B cell (primary cell): ENCODE results near the gene IMMP2L. TPM values are rescaled to one million over a fixed set of nuclear protein-coding genes. Genes with fewer than 3 reads are reported as not detected.

Source experiments
- ATAC-seq: fragments of 200-7000 bp; cut with Tn5 transposase; one replicate; pipeline ENCODE4 v1.10.0; 2021; ENCODE audit warnings: low read depth, mild to moderate bottlenecking, moderate number of reproducible peaks, moderate library complexity
- CTCF ChIA-PET: fragments of 350-600 bp; sonication (Branson Sonifier 250); formaldehyde crosslinking; loops from one replicate; lab custom pipeline; 2021; ENCODE audit warnings: antibody characterized with exemption, inconsistent platforms; lab: Charles Lee
- POLR2A ChIA-PET: fragments of 350-600 bp; sonication (Branson Sonifier 250); formaldehyde crosslinking; loops from one replicate; lab custom pipeline; 2021; ENCODE audit warnings: antibody characterized with exemption; lab: Charles Lee
- DNase-seq: peaks from one replicate; pipeline ENCODE4 v3.0.0; 2013
- H2AFZ ChIP-seq: 2 replicates; pipeline ENCODE4 v1.6.1; 2012; ENCODE audit warnings: mild to moderate bottlenecking, low read depth, low read length; ENCODE audit not compliant: insufficient read depth, poor library complexity, severe bottlenecking
- H3K27ac ChIP-seq, 2 donors: 1 replicate in 1 of 2; 2 replicates in 1 of 2; pipeline ENCODE4 v1.5.1; 2012 to 2013; ENCODE audit warnings: low read length in 2 of 2, mild to moderate bottlenecking in 2 of 2, moderate library complexity in 1 of 2
- H3K27me3 ChIP-seq, 4 experiments: fragments of 200-600 bp in 1 of 4; sonication (generic) in 1 of 4; replicated peaks in 1 of 4; 1 replicate in 2 of 4; 2 replicates in 2 of 4; pipeline versions ENCODE4 v1.6.1 to v1.7.0; 2013 to 2016; ENCODE audit warnings: low read length in 3 of 4, mild to moderate bottlenecking in 2 of 4, mixed read lengths in 1 of 4, moderate library complexity in 1 of 4; ENCODE audit not compliant: insufficient read depth in 4 of 4, control insufficient read depth in 3 of 4; ENCODE audit errors: control extremely low read depth in 1 of 4
- H3K36me3 ChIP-seq, 2 experiments: replicated peaks in 1 of 2; 1 replicate in 1 of 2; 2 replicates in 1 of 2; pipeline versions ENCODE4 v1.6.1 to v1.7.1; 2013; ENCODE audit warnings: low read length in 1 of 2; ENCODE audit not compliant: insufficient read depth in 2 of 2, control insufficient read depth in 1 of 2; ENCODE audit errors: control extremely low read depth in 1 of 2, extremely low read depth in 1 of 2
- H3K4me1 ChIP-seq, 2 donors: fragments of 200-600 bp in 1 of 2; sonication (generic) in 1 of 2; 1 replicate in 1 of 2; 2 replicates in 1 of 2; pipeline versions ENCODE4 v1.5.1 to v1.6.1; 2013 to 2017; ENCODE audit warnings: low read length in 2 of 2; ENCODE audit not compliant: control insufficient read depth in 2 of 2, insufficient read depth in 2 of 2
- H3K4me2 ChIP-seq: replicated peaks from 2 replicates; pipeline ENCODE3; 2012; ENCODE audit warnings: mild to moderate bottlenecking, low read depth, low read length; ENCODE audit not compliant: poor library complexity, severe bottlenecking
- H3K4me3 ChIP-seq, 5 experiments: fragments of 200-600 bp in 1 of 5; sonication (generic) in 1 of 5; 1 replicate in 3 of 5; 2 replicates in 2 of 5; pipeline versions ENCODE4 v1.5.1 to v1.7.0; 2011 to 2016; ENCODE audit warnings: low read length in 4 of 5, mild to moderate bottlenecking in 4 of 5, low read depth in 2 of 5, control low read depth in 1 of 5, moderate library complexity in 1 of 5; ENCODE audit not compliant: insufficient read depth in 1 of 5; ENCODE audit errors: control extremely low read depth in 1 of 5, extremely low read depth in 1 of 5
- H3K79me2 ChIP-seq: fragments of 200-600 bp; sonication (generic); one replicate; pipeline ENCODE4 v1.6.0; 2016; ENCODE audit warnings: low read length; ENCODE audit not compliant: control insufficient read depth, insufficient read depth
- H3K9ac ChIP-seq: fragments of 200-600 bp; sonication (generic); 2 replicates; pipeline ENCODE4 v1.6.1; 2017; ENCODE audit warnings: mild to moderate bottlenecking, low read length, moderate library complexity
- H3K9me3 ChIP-seq, 3 donors: one replicate each; pipeline versions ENCODE4 v1.6.1 to v1.7.1; 2013; ENCODE audit warnings: low read length in 2 of 3; ENCODE audit not compliant: control insufficient read depth in 2 of 3, insufficient read depth in 1 of 3; ENCODE audit errors: control extremely low read depth in 1 of 3
- H4K20me1 ChIP-seq: 2 replicates; pipeline ENCODE4 v1.6.0; 2012; ENCODE audit warnings: mild to moderate bottlenecking, low read length; ENCODE audit not compliant: insufficient read depth, control insufficient read depth, poor library complexity, severe bottlenecking
- H3K27ac Mint-ChIP-seq: one replicate; pipeline ENCODE4 v1.8.0; 2021; ENCODE audit warnings: mixed read lengths
- H3K27me3 Mint-ChIP-seq: one replicate; pipeline ENCODE4 v1.8.0; 2021; ENCODE audit warnings: mixed read lengths
- H3K4me1 Mint-ChIP-seq: one replicate; pipeline ENCODE4 v1.8.0; 2021; ENCODE audit warnings: mixed read lengths
- H3K4me3 Mint-ChIP-seq: one replicate; pipeline ENCODE4 v1.8.0; 2021; ENCODE audit warnings: mixed read lengths
- H3K9me3 Mint-ChIP-seq: one replicate; pipeline ENCODE4 v1.8.0; 2022; ENCODE audit warnings: mixed read lengths; ENCODE audit not compliant: insufficient read depth
- CTCF ChIP-seq: fragments of 200-600 bp; IDR thresholded peaks from one replicate; pipeline ENCODE4 v1.8.0; 2022; ENCODE audit warnings: antibody characterized with exemption, mild to moderate bottlenecking
- EZH2 ChIP-seq: IDR thresholded peaks from 2 replicates; pipeline ENCODE4 v1.6.1; 2012; ENCODE audit warnings: borderline replicate concordance, low read depth, mild to moderate bottlenecking, moderate library complexity, low read length; ENCODE audit not compliant: insufficient read depth, poor library complexity, severe bottlenecking
- WGBS: methylation state at CpG from one replicate; pipeline ENCODE4 v1.1.5; 2013; ENCODE audit warnings: missing lambda C conversion rate; ENCODE audit not compliant: insufficient coverage; 5-methylcytosine and 5-hydroxymethylcytosine counted together
- intact Hi-C: fragments of 100-400 bp; cut with micrococcal nuclease; formaldehyde crosslinking; loops from one replicate; pipeline ENCODE4 v1.10.0; 2022
- polyA plus RNA-seq: library from polyadenylated mRNA; depleted of rRNA; stranded (reverse); fragments of >200 nt; gene quantifications from 2 replicates; pipeline ENCODE4 v1.2.3, GENCODE V29; 2012
- total RNA-seq, 2 donors: library from RNA; stranded (reverse); fragments of 120-200 nt in 1 of 2; gene quantifications; 1 replicate in 1 of 2; 2 replicates in 1 of 2; pipeline versions ENCODE4 v1.2.3 to v1.2.4, GENCODE V29; 2013 to 2022

Gene IMMP2L
- total and polyA plus RNA-seq, 2 donors (not counting 1 experiment from before 2014, with no cell fraction given) = 3.8 to 34.2 TPM

- H4K20me1 ChIP-seq = no peaks in the 10 kb centered on the region
- Mint-ChIP-seq H3K4me3 (no peak overlapping the region), H3K4me1 (no peaks in the 10 kb centered on the region), H3K27ac (no peak overlapping the region), H3K27me3 (no peaks in the 10 kb centered on the region), H3K9me3 (no peaks in the 10 kb centered on the region)
- no peak overlapping the region for H3K27ac ChIP-seq
- no peaks in the 10 kb centered on the region for H3K79me2 ChIP-seq
- ChIA-PET POLR2A (no interaction called here), CTCF (no interaction called here)
- H3K36me3 ChIP-seq = no peaks in the 10 kb centered on the region
- no peaks in the 10 kb centered on the region for H3K4me1 ChIP-seq
- no peaks in the 10 kb centered on the region for H3K9me3 ChIP-seq
- H3K4me3 ChIP-seq = no peak overlapping the region
- H2AFZ ChIP-seq = no peak overlapping the region
- TF ChIP-seq EZH2 (no peak), CTCF (no peak)
- DNase-seq = no peak
- H3K4me2 ChIP-seq = no peak overlapping the region
- H3K27me3 ChIP-seq = no peaks in the 10 kb centered on the region
- ATAC-seq = no peak
- H3K9ac ChIP-seq = no peak overlapping the region
- intact Hi-C loops = no loop called here
These were observed 708.1 kb downstream of the IMMP2L start for GRCh38 chr7:110854166-110854565.

GRCh38 chr7:110853263-110853662 lies 709.0 kb downstream of the IMMP2L start:
- WGBS = no CpG with 5 or more reads among the region's 3 CpGs
- Mint-ChIP-seq H3K9me3 (peaks cover 3% of the 10 kb centered on the region), H3K27ac (no peak overlapping the region), H3K4me3 (no peak overlapping the region), H3K27me3 (no peaks in the 10 kb centered on the region), H3K4me1 (no peaks in the 10 kb centered on the region)
- Histone ChIP-seq H3K9me3 (no peaks in the 10 kb centered on the region), H3K4me2 (no peak overlapping the region), H3K4me3 (no peak overlapping the region), H3K9ac (no peak overlapping the region), H3K4me1 (no peaks in the 10 kb centered on the region), H4K20me1 (no peaks in the 10 kb centered on the region), H3K36me3 (no peaks in the 10 kb centered on the region), H3K27me3 (no peaks in the 10 kb centered on the region), H2AFZ (no peak overlapping the region), H3K79me2 (no peaks in the 10 kb centered on the region), H3K27ac (no peak overlapping the region)
- DNase-seq = no peak
- CTCF ChIA-PET = no interaction called here
- ATAC-seq = no peak
- intact Hi-C loops = no loop called here
- POLR2A ChIA-PET = no interaction called here
- no peak for TF ChIP-seq EZH2
- no peak for TF ChIP-seq CTCF
